SK-N-SH (cell line): ENCODE data around the gene KBTBD13. TPM values are rescaled to one million over a fixed set of nuclear protein-coding genes. Genes with fewer than 3 reads are reported as not detected.

Source experiments
- CTCF ChIA-PET: fragments of 300-600, 350-600 bp; formaldehyde crosslinking; extraction: SDS; loops from one replicate; lab custom pipeline; 2021; lab: Yijun Ruan, JAX
- POLR2A ChIA-PET: fragments of 350-600 bp; sonication (Branson Sonifier 250); formaldehyde crosslinking; extraction: SDS; loops from one replicate; lab custom pipeline; 2020; ENCODE audit warnings: antibody characterized with exemption, inconsistent platforms; lab: Yijun Ruan, JAX
- DNase-seq: peaks from one replicate; pipeline ENCODE4 v3.0.0; 2012
- H2AFZ ChIP-seq: fragments of 200-600 bp; sonication (generic); 2 replicates; pipeline ENCODE4 v1.8.1; 2016; ENCODE audit warnings: antibody characterized with exemption, mild to moderate bottlenecking, low read depth
- H3F3A ChIP-seq: fragments of 200-600 bp; sonication (generic); replicated peaks from 2 replicates; pipeline ENCODE3; 2016; ENCODE audit warnings: antibody characterized with exemption, mild to moderate bottlenecking; ENCODE audit not compliant: insufficient read depth
- H3K27ac ChIP-seq, 2 experiments: fragments of 200-500 bp in 1 of 2; fragments of 200-600 bp in 1 of 2; sonication (Bioruptor generic) in 1 of 2; sonication (generic), shearing (Covaris generic) in 1 of 2; 2 replicates each; pipeline versions ENCODE4 v1.5.1 to v1.6.1; 2014 to 2016; ENCODE audit warnings: low read depth in 2 of 2, inconsistent platforms in 1 of 2, low read length in 1 of 2, mild to moderate bottlenecking in 1 of 2, mixed read lengths in 1 of 2
- H3K27me3 ChIP-seq: fragments of 200-600 bp; sonication (generic), shearing (Covaris generic); 2 replicates; pipeline ENCODE4 v1.6.1; 2016; ENCODE audit warnings: mixed run types; ENCODE audit not compliant: insufficient read depth
- H3K36me3 ChIP-seq, 2 experiments: fragments of 200-500 bp in 1 of 2; fragments of 200-600 bp in 1 of 2; sonication (Bioruptor generic) in 1 of 2; sonication (generic) in 1 of 2; replicated peaks in 1 of 2; 2 replicates each; pipeline versions ENCODE3 to v1.5.1; 2014 to 2016; ENCODE audit warnings: low read length in 1 of 2, mild to moderate bottlenecking in 1 of 2; ENCODE audit not compliant: insufficient read depth in 2 of 2, control insufficient read depth in 1 of 2
- H3K4me1 ChIP-seq, 2 experiments: fragments of 200-500 bp in 1 of 2; fragments of 200-600 bp in 1 of 2; sonication (Bioruptor generic) in 1 of 2; sonication (generic), shearing (Covaris generic) in 1 of 2; 2 replicates each; pipeline versions ENCODE4 v1.5.1 to v1.6.1; 2014 to 2016; ENCODE audit warnings: low read depth in 1 of 2, low read length in 1 of 2, mixed run types in 1 of 2; ENCODE audit not compliant: insufficient read depth in 2 of 2, control insufficient read depth in 1 of 2
- H3K4me2 ChIP-seq: fragments of 200-600 bp; sonication (generic), shearing (Covaris generic); 2 replicates; pipeline ENCODE4 v1.6.1; 2017; ENCODE audit warnings: mixed run types
- H3K4me3 ChIP-seq, 2 experiments: fragments of 200-500 bp in 1 of 2; fragments of 200-600 bp in 1 of 2; sonication (Bioruptor generic) in 1 of 2; sonication (generic), shearing (Covaris generic) in 1 of 2; 2 replicates each; pipeline versions ENCODE4 v1.5.1 to v1.8.1; 2014 to 2016; ENCODE audit warnings: low read depth in 2 of 2, inconsistent platforms in 1 of 2, low read length in 1 of 2, mild to moderate bottlenecking in 1 of 2, mixed read lengths in 1 of 2, moderate library complexity in 1 of 2
- H3K79me2 ChIP-seq: fragments of 200-600 bp; sonication (generic); 2 replicates; pipeline ENCODE4 v1.8.1; 2017; ENCODE audit warnings: mild to moderate bottlenecking; ENCODE audit not compliant: insufficient read depth
- H3K9ac ChIP-seq: fragments of 200-600 bp; sonication (generic); 2 replicates; pipeline ENCODE4 v1.6.1; 2017; ENCODE audit warnings: mixed run types
- H3K9me2 ChIP-seq: fragments of 200-600 bp; sonication (generic); 2 replicates; pipeline ENCODE4 v1.6.1; 2017; ENCODE audit warnings: mixed run types
- H3K9me3 ChIP-seq: fragments of 200-600 bp; sonication (generic); 2 replicates; pipeline ENCODE4 v1.6.1; 2017; ENCODE audit warnings: mixed run types, mild to moderate bottlenecking, moderate library complexity
- H4K20me1 ChIP-seq: fragments of 200-600 bp; sonication (generic); 2 replicates; pipeline ENCODE4 v1.6.1; 2017; ENCODE audit warnings: mild to moderate bottlenecking, mixed run types; ENCODE audit not compliant: insufficient read depth
- EP300 ChIP-seq, 2 experiments: IDR thresholded peaks; 2 replicates each; pipeline versions ENCODE4 v1.4.0 to v1.6.1; 2012; ENCODE audit warnings: borderline replicate concordance in 1 of 2, low read depth in 1 of 2, low read length in 1 of 2
- EZH2phosphoT487 ChIP-seq: fragments of 200-600 bp; sonication (generic); IDR thresholded peaks from 2 replicates; pipeline ENCODE4 v1.6.1; 2017; ENCODE audit warnings: low read depth, mixed run types, mild to moderate bottlenecking, antibody characterized with exemption, moderate library complexity, borderline replicate concordance
- MEF2A ChIP-seq: IDR thresholded peaks from 2 replicates; pipeline ENCODE4 v1.4.0; 2012; ENCODE audit warnings: low read depth, borderline replicate concordance
- RAD21 ChIP-seq: IDR thresholded peaks from 2 replicates; pipeline ENCODE4 v1.6.1; 2012; ENCODE audit warnings: mild to moderate bottlenecking, low read length
- RXRA ChIP-seq: IDR thresholded peaks from 2 replicates; pipeline ENCODE4 v1.4.0; 2012; ENCODE audit warnings: low read depth, mild to moderate bottlenecking, borderline replicate concordance
- TCF12 ChIP-seq: IDR thresholded peaks from 2 replicates; pipeline ENCODE4 v1.4.0; 2012
- YY1 ChIP-seq: IDR thresholded peaks from 2 replicates; pipeline ENCODE4 v1.4.0; 2012; ENCODE audit warnings: low read depth, mild to moderate bottlenecking
- WGBS: methylation state at CpG from one replicate; pipeline ENCODE4 v1.1.6; 2017; ENCODE audit warnings: low lambda C conversion rate; 5-methylcytosine and 5-hydroxymethylcytosine counted together
- polyA plus RNA-seq, 3 experiments: library from polyadenylated mRNA; depleted of rRNA; stranded (reverse); fragments of >200 nt; gene quantifications; 2 replicates each; pipeline ENCODE4 v1.2.3, GENCODE V29; 2012
- TF ChIP-seq, protein P1 (sequence below): fragments of 150-350 bp; IDR thresholded peaks from 2 replicates; pipeline ENCODE4 v1.6.1; 2016; ENCODE audit warnings: mild to moderate bottlenecking, low read depth, low read length
- TF ChIP-seq, protein P2 (sequence below): IDR thresholded peaks from 2 replicates; pipeline ENCODE4 v1.6.1; 2012; ENCODE audit warnings: mild to moderate bottlenecking, low read depth, low read length, moderate library complexity
- TF ChIP-seq, protein P3 (sequence below): fragments of 200-600 bp; sonication (generic); IDR thresholded peaks from 2 replicates; pipeline ENCODE4 v1.6.1; 2017; ENCODE audit warnings: antibody characterized with exemption, mild to moderate bottlenecking, moderate library complexity
- TF ChIP-seq, protein P4 (sequence below): IDR thresholded peaks from 2 replicates; pipeline ENCODE4 v1.4.0; 2012; ENCODE audit warnings: low read depth, borderline replicate concordance
- TF ChIP-seq, protein P5 (sequence below): IDR thresholded peaks from 2 replicates; pipeline ENCODE4 v1.4.0; 2012; ENCODE audit warnings: low read depth, borderline replicate concordance

Gene KBTBD13
- polyA plus RNA-seq, 1 of the 3 experiments (the other 2 are of a cell fraction) = not detected

DNA sequence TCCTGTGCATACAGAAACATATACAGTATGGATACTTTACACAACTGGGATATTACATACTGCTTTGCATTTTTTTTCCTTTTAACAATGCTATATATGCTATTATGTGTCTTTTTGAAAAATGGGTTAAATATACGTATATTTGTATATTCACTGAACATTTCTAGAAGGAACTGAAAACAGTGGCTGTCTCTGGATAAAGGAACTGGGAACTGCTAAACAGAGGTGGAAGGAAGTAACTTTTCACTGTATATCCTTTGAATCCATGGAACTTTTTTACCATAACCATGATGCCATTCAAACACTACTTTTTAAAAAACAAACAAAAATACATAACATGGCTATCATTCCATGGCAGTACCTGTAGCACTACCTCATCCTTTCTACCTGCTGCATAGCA lies 49.0 kb upstream of the KBTBD13 start:
- Histone ChIP-seq H3K4me2 (peak overlapping the region; percentile 95; the same call in 1 of the 2 replicates), H3K4me1 (peaks cover 0 to 6% of the 10 kb centered on the region in 2 experiments; a peak in 2 of 4 replicates), H3K9me2 (no peaks in the 10 kb centered on the region), H2AFZ (no peak overlapping the region), H3K36me3 (peaks cover 25 to 30% of the 10 kb centered on the region in 2 experiments), H3K9ac (no peak overlapping the region), H4K20me1 (no peaks in the 10 kb centered on the region), H3K4me3 (peak overlapping the region in 1 of 2 experiments; percentile 76; a peak in 1 of 4 replicates), H3F3A (no peaks in the 10 kb centered on the region), H3K79me2 (peaks cover 25% of the 10 kb centered on the region), H3K27me3 (no peaks in the 10 kb centered on the region), H3K27ac (no peak overlapping the region), H3K9me3 (no peaks in the 10 kb centered on the region)
- ChIA-PET CTCF (no interaction called here), POLR2A (no interaction called here)
- 95% methylated on average over 1 of the region's 1 CpG for WGBS
- TF ChIP-seq TCF12 (no peak), YY1 (no peak), RAD21 (no peak), MEF2A (no peak), RXRA (no peak), EZH2phosphoT487 (no peak), EP300 (IDR thresholded peaks at IDR 0.05; ENCODE audit: borderline replicate concordance in 1 of 2, low read depth in 1 of 2, low read length in 1 of 2) (no peak)
- TF ChIP-seq, protein P1, sequence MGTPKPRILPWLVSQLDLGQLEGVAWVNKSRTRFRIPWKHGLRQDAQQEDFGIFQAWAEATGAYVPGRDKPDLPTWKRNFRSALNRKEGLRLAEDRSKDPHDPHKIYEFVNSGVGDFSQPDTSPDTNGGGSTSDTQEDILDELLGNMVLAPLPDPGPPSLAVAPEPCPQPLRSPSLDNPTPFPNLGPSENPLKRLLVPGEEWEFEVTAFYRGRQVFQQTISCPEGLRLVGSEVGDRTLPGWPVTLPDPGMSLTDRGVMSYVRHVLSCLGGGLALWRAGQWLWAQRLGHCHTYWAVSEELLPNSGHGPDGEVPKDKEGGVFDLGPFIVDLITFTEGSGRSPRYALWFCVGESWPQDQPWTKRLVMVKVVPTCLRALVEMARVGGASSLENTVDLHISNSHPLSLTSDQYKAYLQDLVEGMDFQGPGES = no peak
- TF ChIP-seq, protein P2, sequence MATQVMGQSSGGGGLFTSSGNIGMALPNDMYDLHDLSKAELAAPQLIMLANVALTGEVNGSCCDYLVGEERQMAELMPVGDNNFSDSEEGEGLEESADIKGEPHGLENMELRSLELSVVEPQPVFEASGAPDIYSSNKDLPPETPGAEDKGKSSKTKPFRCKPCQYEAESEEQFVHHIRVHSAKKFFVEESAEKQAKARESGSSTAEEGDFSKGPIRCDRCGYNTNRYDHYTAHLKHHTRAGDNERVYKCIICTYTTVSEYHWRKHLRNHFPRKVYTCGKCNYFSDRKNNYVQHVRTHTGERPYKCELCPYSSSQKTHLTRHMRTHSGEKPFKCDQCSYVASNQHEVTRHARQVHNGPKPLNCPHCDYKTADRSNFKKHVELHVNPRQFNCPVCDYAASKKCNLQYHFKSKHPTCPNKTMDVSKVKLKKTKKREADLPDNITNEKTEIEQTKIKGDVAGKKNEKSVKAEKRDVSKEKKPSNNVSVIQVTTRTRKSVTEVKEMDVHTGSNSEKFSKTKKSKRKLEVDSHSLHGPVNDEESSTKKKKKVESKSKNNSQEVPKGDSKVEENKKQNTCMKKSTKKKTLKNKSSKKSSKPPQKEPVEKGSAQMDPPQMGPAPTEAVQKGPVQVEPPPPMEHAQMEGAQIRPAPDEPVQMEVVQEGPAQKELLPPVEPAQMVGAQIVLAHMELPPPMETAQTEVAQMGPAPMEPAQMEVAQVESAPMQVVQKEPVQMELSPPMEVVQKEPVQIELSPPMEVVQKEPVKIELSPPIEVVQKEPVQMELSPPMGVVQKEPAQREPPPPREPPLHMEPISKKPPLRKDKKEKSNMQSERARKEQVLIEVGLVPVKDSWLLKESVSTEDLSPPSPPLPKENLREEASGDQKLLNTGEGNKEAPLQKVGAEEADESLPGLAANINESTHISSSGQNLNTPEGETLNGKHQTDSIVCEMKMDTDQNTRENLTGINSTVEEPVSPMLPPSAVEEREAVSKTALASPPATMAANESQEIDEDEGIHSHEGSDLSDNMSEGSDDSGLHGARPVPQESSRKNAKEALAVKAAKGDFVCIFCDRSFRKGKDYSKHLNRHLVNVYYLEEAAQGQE = no peak
- TF ChIP-seq, protein P3, sequence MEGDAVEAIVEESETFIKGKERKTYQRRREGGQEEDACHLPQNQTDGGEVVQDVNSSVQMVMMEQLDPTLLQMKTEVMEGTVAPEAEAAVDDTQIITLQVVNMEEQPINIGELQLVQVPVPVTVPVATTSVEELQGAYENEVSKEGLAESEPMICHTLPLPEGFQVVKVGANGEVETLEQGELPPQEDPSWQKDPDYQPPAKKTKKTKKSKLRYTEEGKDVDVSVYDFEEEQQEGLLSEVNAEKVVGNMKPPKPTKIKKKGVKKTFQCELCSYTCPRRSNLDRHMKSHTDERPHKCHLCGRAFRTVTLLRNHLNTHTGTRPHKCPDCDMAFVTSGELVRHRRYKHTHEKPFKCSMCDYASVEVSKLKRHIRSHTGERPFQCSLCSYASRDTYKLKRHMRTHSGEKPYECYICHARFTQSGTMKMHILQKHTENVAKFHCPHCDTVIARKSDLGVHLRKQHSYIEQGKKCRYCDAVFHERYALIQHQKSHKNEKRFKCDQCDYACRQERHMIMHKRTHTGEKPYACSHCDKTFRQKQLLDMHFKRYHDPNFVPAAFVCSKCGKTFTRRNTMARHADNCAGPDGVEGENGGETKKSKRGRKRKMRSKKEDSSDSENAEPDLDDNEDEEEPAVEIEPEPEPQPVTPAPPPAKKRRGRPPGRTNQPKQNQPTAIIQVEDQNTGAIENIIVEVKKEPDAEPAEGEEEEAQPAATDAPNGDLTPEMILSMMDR = no peak
- TF ChIP-seq, protein P4, sequence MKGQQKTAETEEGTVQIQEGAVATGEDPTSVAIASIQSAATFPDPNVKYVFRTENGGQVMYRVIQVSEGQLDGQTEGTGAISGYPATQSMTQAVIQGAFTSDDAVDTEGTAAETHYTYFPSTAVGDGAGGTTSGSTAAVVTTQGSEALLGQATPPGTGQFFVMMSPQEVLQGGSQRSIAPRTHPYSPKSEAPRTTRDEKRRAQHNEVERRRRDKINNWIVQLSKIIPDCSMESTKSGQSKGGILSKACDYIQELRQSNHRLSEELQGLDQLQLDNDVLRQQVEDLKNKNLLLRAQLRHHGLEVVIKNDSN = no peak
- TF ChIP-seq, protein P5, sequence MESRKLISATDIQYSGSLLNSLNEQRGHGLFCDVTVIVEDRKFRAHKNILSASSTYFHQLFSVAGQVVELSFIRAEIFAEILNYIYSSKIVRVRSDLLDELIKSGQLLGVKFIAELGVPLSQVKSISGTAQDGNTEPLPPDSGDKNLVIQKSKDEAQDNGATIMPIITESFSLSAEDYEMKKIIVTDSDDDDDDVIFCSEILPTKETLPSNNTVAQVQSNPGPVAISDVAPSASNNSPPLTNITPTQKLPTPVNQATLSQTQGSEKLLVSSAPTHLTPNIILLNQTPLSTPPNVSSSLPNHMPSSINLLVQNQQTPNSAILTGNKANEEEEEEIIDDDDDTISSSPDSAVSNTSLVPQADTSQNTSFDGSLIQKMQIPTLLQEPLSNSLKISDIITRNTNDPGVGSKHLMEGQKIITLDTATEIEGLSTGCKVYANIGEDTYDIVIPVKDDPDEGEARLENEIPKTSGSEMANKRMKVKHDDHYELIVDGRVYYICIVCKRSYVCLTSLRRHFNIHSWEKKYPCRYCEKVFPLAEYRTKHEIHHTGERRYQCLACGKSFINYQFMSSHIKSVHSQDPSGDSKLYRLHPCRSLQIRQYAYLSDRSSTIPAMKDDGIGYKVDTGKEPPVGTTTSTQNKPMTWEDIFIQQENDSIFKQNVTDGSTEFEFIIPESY = no peak
- DNase-seq = no peak
